H1 (cell line): ENCODE measurements around the gene GALNTL6. TPM values are rescaled to one million over a fixed set of nuclear protein-coding genes. Genes with fewer than 3 reads are reported as not detected.

Experiments
- CTCF ChIA-PET: fragments of 300-600 bp; sonication (Branson Sonifier 250); formaldehyde crosslinking; loops from one replicate; lab custom pipeline; 2021; ENCODE audit not compliant: partially characterized antibody; lab: Charles Lee
- POLR2A ChIA-PET: fragments of 300-600 bp; sonication (Branson Sonifier 250); formaldehyde crosslinking; loops from one replicate; lab custom pipeline; 2021; ENCODE audit warnings: inconsistent platforms; ENCODE audit not compliant: partially characterized antibody; lab: Charles Lee
- DNase-seq, 2 experiments: peaks; one replicate each; pipeline versions ENCODE4 v3.0.0 to v3.0.0-alpha.2; 2010 to 2022; ENCODE audit warnings: low spot score in 2 of 2, low read depth in 1 of 2, mixed read lengths in 1 of 2
- FAIRE-seq: peaks from 2 replicates; lab custom pipeline; 2011; peaks lifted over from hg19 to GRCh38; lab: Jason Lieb, UNC
- H2AFZ ChIP-seq: 2 replicates; pipeline ENCODE4 v1.8.1; 2012; ENCODE audit warnings: low read length, inconsistent platforms
- H2AK5ac ChIP-seq: 2 replicates; pipeline ENCODE4 v1.6.1; 2013; ENCODE audit warnings: low read depth, low read length
- H2BK120ac ChIP-seq: replicated peaks from 2 replicates; pipeline ENCODE3; 2013; ENCODE audit warnings: low read depth, low read length, inconsistent platforms
- H2BK12ac ChIP-seq: 2 replicates; pipeline ENCODE4 v1.6.1; 2013; ENCODE audit warnings: low read depth, low read length
- H2BK15ac ChIP-seq: 2 replicates; pipeline ENCODE4 v1.6.1; 2013; ENCODE audit warnings: low read length
- H2BK20ac ChIP-seq: 2 replicates; pipeline ENCODE4 v1.6.1; 2013; ENCODE audit warnings: low read length
- H2BK5ac ChIP-seq: 2 replicates; pipeline ENCODE4 v1.6.1; 2013; ENCODE audit warnings: low read depth, low read length
- H3K14ac ChIP-seq: 2 replicates; pipeline ENCODE4 v1.6.1; 2013; ENCODE audit warnings: inconsistent platforms; ENCODE audit not compliant: insufficient read length
- H3K18ac ChIP-seq: 2 replicates; pipeline ENCODE4 v1.6.1; 2013; ENCODE audit warnings: low read length; ENCODE audit errors: extremely low read depth
- H3K23ac ChIP-seq: 2 replicates; pipeline ENCODE4 v1.6.1; 2013; ENCODE audit warnings: inconsistent platforms; ENCODE audit not compliant: insufficient read length
- H3K23me2 ChIP-seq: 2 replicates; pipeline ENCODE4 v1.6.1; 2013; ENCODE audit warnings: low read depth, low read length
- H3K27ac ChIP-seq: 2 replicates; pipeline ENCODE4 v1.6.1; 2011; ENCODE audit warnings: low read depth, low read length, inconsistent platforms
- H3K27me3 ChIP-seq, 4 experiments: replicated peaks in 1 of 4; 1 replicate in 1 of 4; 2 replicates in 3 of 4; pipeline versions ENCODE4 v1.6.1 to v1.8.1; 2011 to 2013; ENCODE audit warnings: low read length in 3 of 4, mild to moderate bottlenecking in 3 of 4, inconsistent platforms in 2 of 4, mixed read lengths in 2 of 4, moderate library complexity in 1 of 4; ENCODE audit not compliant: control insufficient read depth in 3 of 4, insufficient read depth in 3 of 4; ENCODE audit errors: extremely low read depth in 1 of 4
- H3K36me3 ChIP-seq, 4 experiments: 2 replicates each; pipeline versions ENCODE4 v1.6.1 to v1.8.1; 2011 to 2013; ENCODE audit warnings: mild to moderate bottlenecking in 4 of 4, low read length in 3 of 4, moderate library complexity in 2 of 4, control low read depth in 1 of 4, inconsistent platforms in 1 of 4; ENCODE audit not compliant: insufficient read depth in 4 of 4, control insufficient read depth in 2 of 4
- H3K4ac ChIP-seq: replicated peaks from 2 replicates; pipeline ENCODE3; 2013; ENCODE audit warnings: low read length, low read depth, mixed read lengths, inconsistent platforms; ENCODE audit not compliant: insufficient read length
- H3K4me1 ChIP-seq, 4 experiments: replicated peaks in 1 of 4; 1 replicate in 1 of 4; 2 replicates in 3 of 4; pipeline versions ENCODE4 v1.6.1 to v1.8.1; 2011 to 2013; ENCODE audit warnings: low read length in 3 of 4, inconsistent platforms in 2 of 4, mixed read lengths in 1 of 4; ENCODE audit not compliant: insufficient read depth in 4 of 4, control insufficient read depth in 3 of 4
- H3K4me2 ChIP-seq, 2 experiments: 2 replicates each; pipeline versions ENCODE4 v1.6.1 to v1.8.1; 2011 to 2013; ENCODE audit warnings: low read depth in 2 of 2, low read length in 2 of 2, control low read depth in 1 of 2, inconsistent platforms in 1 of 2, mild to moderate bottlenecking in 1 of 2; ENCODE audit not compliant: insufficient read depth in 1 of 2
- H3K4me3 ChIP-seq, 4 experiments: fragments of 200-600, 300-600 bp in 1 of 4; sonication (generic), shearing (Covaris generic), sonication (Bioruptor Twin) in 1 of 4; 2 replicates each; pipeline versions ENCODE4 v1.5.1 to v1.8.1; 2011 to 2016; ENCODE audit warnings: low read length in 4 of 4, low read depth in 3 of 4, control low read depth in 2 of 4, inconsistent platforms in 2 of 4, mild to moderate bottlenecking in 2 of 4, mixed read lengths in 1 of 4, moderate library complexity in 1 of 4; ENCODE audit not compliant: insufficient read depth in 2 of 4; ENCODE audit errors: extremely low read depth in 1 of 4
- H3K56ac ChIP-seq: replicated peaks from 2 replicates; pipeline ENCODE3; 2013; ENCODE audit warnings: low read depth, mild to moderate bottlenecking, mixed read lengths, low read length, inconsistent platforms; ENCODE audit not compliant: insufficient read length
- H3K79me1 ChIP-seq: 2 replicates; pipeline ENCODE4 v1.6.1; 2013; ENCODE audit warnings: low read depth, low read length, control low read depth
- H3K79me2 ChIP-seq, 2 experiments: 2 replicates each; pipeline versions ENCODE4 v1.6.1 to v1.8.1; 2012 to 2013; ENCODE audit warnings: low read length in 2 of 2, mild to moderate bottlenecking in 2 of 2, inconsistent platforms in 1 of 2; ENCODE audit not compliant: insufficient read depth in 2 of 2, control insufficient read depth in 1 of 2
- H3K9ac ChIP-seq, 4 experiments: replicated peaks in 1 of 4; 1 replicate in 1 of 4; 2 replicates in 3 of 4; pipeline versions ENCODE4 v1.6.1 to v1.8.1; 2011 to 2013; ENCODE audit warnings: low read depth in 3 of 4, low read length in 3 of 4, control low read depth in 2 of 4, mild to moderate bottlenecking in 2 of 4, moderate library complexity in 2 of 4, inconsistent platforms in 1 of 4; ENCODE audit errors: extremely low read depth in 1 of 4
- H3K9me3 ChIP-seq, 2 experiments: 2 replicates each; pipeline versions ENCODE4 v1.6.1 to v1.8.1; 2012 to 2013; ENCODE audit warnings: mild to moderate bottlenecking in 2 of 2, moderate library complexity in 2 of 2, control low read depth in 1 of 2, inconsistent platforms in 1 of 2, low read depth in 1 of 2, low read length in 1 of 2, mixed read lengths in 1 of 2; ENCODE audit not compliant: insufficient read depth in 2 of 2
- H4K20me1 ChIP-seq, 2 experiments: replicated peaks in 1 of 2; 2 replicates each; pipeline versions ENCODE3 to v1.8.1; 2011 to 2013; ENCODE audit warnings: inconsistent platforms in 2 of 2, low read length in 2 of 2, mild to moderate bottlenecking in 1 of 2; ENCODE audit not compliant: insufficient read depth in 2 of 2, control insufficient read depth in 1 of 2
- H4K5ac ChIP-seq: 2 replicates; pipeline ENCODE4 v1.6.1; 2013; ENCODE audit warnings: low read length, low read depth, mixed read lengths, inconsistent platforms; ENCODE audit not compliant: insufficient read length
- H4K8ac ChIP-seq: 2 replicates; pipeline ENCODE4 v1.8.0; 2013; ENCODE audit warnings: mild to moderate bottlenecking, moderate library complexity, low read length, inconsistent platforms; ENCODE audit not compliant: insufficient read depth; ENCODE audit errors: extremely low read depth
- H4K91ac ChIP-seq: replicated peaks from 2 replicates; pipeline ENCODE3; 2013; ENCODE audit warnings: low read length, mixed read lengths, inconsistent platforms; ENCODE audit not compliant: insufficient read length
- BACH1 ChIP-seq: IDR thresholded peaks from 2 replicates; pipeline ENCODE4 v1.6.1; 2012; ENCODE audit warnings: low read length, improper control_type of control experiment
- GABPA ChIP-seq: IDR thresholded peaks from 2 replicates; pipeline ENCODE4 v1.6.1; 2011; ENCODE audit warnings: mild to moderate bottlenecking, low read length, moderate library complexity, borderline replicate concordance; ENCODE audit not compliant: insufficient read depth
- JUND ChIP-seq: IDR thresholded peaks from 2 replicates; pipeline ENCODE4 v1.6.1; 2011; ENCODE audit warnings: mild to moderate bottlenecking, improper control_type of control experiment, low read length
- RXRA ChIP-seq: IDR thresholded peaks from 2 replicates; pipeline ENCODE4 v1.6.1; 2011; ENCODE audit warnings: low read depth, mild to moderate bottlenecking, low read length, moderate library complexity; ENCODE audit not compliant: insufficient read depth
- SIN3A ChIP-seq, 2 experiments: IDR thresholded peaks in 1 of 2; conservative IDR thresholded peaks in 1 of 2; 2 replicates each; pipeline ENCODE4 v1.6.1; 2011 to 2012; ENCODE audit warnings: low read length in 2 of 2, improper control_type of control experiment in 1 of 2, low read depth in 1 of 2, mild to moderate bottlenecking in 1 of 2
- SP4 ChIP-seq: IDR thresholded peaks from 2 replicates; pipeline ENCODE4 v1.6.1; 2012; ENCODE audit warnings: low read length, inconsistent platforms
- TEAD4 ChIP-seq: IDR thresholded peaks from 2 replicates; pipeline ENCODE4 v1.6.1; 2012; ENCODE audit warnings: low read depth, low read length, inconsistent platforms, mixed read lengths
- YY1 ChIP-seq: IDR thresholded peaks from 2 replicates; pipeline ENCODE4 v1.6.1; 2011; ENCODE audit warnings: low read depth, mild to moderate bottlenecking, low read length
- WGBS, 2 experiments: shearing (Covaris generic) in 1 of 2; methylation state at CpG; one replicate each; pipeline versions ENCODE4 v1.1.6 to v1.1.7; 2013 to 2015; ENCODE audit warnings: low lambda C conversion rate in 2 of 2, mixed read lengths in 2 of 2, inconsistent platforms in 1 of 2, low coverage in 1 of 2, missing lambda C conversion rate in 1 of 2; ENCODE audit not compliant: insufficient replicate concordance in 2 of 2, insufficient coverage in 1 of 2, insufficient read length in 1 of 2; ENCODE audit errors: extremely low coverage in 1 of 2, missing lambda C conversion rate in 1 of 2; 5-methylcytosine and 5-hydroxymethylcytosine counted together
- polyA plus RNA-seq, 7 experiments: library from polyadenylated mRNA; depleted of rRNA in 3 of 7; stranded (reverse) in 5 of 7; unstranded in 2 of 7; fragments of >200 nt in 5 of 7; fragments of 200-250 nt in 2 of 7; gene quantifications; 1 replicate in 5 of 7; 2 replicates in 1 of 7; 4 replicates in 1 of 7; pipeline versions ENCODE4 v1.2.1 to v1.2.3, GENCODE V29; 2011 to 2013; ENCODE audit warnings: missing spikeins in 2 of 7, mixed read lengths in 2 of 7
- total RNA-seq: library from RNA; stranded (reverse); fragmentation: NEBNext Ultra II Directional; extraction: Animal tissue kit (Norgen Biotek cat#: 25700); gene quantifications from 2 replicates; pipeline ENCODE4 v1.2.1, GENCODE V29; 2021

The GALNTL6 gene
- total and polyA plus RNA-seq, 2 of the 8 experiments (the other 6 are each of a cell fraction or from before 2014, with no cell fraction given): 0.03 to 0.32 TPM

DNA sequence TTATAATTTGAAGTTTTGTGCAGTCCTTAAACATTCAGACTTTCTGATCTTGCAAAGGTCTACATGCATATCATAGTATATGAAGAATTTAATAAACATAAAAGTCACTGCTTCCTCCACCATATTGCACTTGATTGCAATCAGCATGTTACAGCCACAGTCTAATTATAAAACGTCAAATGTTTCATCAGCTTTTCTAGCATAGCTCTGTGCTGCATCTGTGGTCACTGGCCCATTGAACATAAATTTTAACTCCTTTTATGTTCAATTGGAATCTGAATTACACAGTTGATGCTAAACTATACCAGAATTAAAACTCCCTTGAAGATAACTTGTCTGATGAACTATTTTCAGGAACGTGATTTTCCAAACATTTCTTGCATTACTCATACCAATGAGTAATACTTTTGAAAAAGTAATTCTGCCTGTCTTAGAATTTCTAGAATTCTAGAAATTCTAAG lies 329.1 kb downstream of the GALNTL6 start:
- 98% methylated on average over 2 of the region's 2 CpGs; no CpG with 5 or more reads in 1 of the 2 experiments for WGBS, 2 experiments

More for the DNA sequence above, 329.1 kb downstream of the GALNTL6 start:
- DNase-seq (no peak), FAIRE-seq (no peak)
- no peaks in the 10 kb centered on the region for H4K20me1 ChIP-seq
- H3K56ac ChIP-seq: no peak overlapping the region
- H2AFZ ChIP-seq: no peak overlapping the region
- no peak overlapping the region for H2AK5ac ChIP-seq
- no peaks in the 10 kb centered on the region for H3K9me3 ChIP-seq
- H2BK20ac ChIP-seq: no peak overlapping the region
- no peak overlapping the region for H3K14ac ChIP-seq
- TF ChIP-seq JUND (no peak), SP4 (no peak), SIN3A (conservative IDR thresholded peaks at IDR 0.05 in 1 of 2, IDR thresholded peaks at IDR 0.05 in 1 of 2; ENCODE audit: low read depth in 1 of 2, low read length in 2 of 2) (no peak), GABPA (no peak), YY1 (no peak), RXRA (no peak), TEAD4 (no peak), BACH1 (no peak)
- H3K4ac ChIP-seq: no peak overlapping the region
- H4K8ac ChIP-seq: no peak overlapping the region
- H3K4me1 ChIP-seq: no peaks in the 10 kb centered on the region
- no peak overlapping the region for H2BK120ac ChIP-seq
- no peak overlapping the region for H3K4me3 ChIP-seq
- H2BK15ac ChIP-seq: no peak overlapping the region
- no peaks in the 10 kb centered on the region for H3K36me3 ChIP-seq
- no peaks in the 10 kb centered on the region for H3K79me1 ChIP-seq
- ChIA-PET CTCF (interaction anchor here (0.5 kb wide), 1 partner anchor 24 kb away, joined by 3 read pairs; no protein-coding TSS in a partner anchor), POLR2A (no interaction called here)
- no peak overlapping the region for H3K9ac ChIP-seq
- no peak overlapping the region for H2BK5ac ChIP-seq
- no peak overlapping the region for H3K4me2 ChIP-seq
- H3K18ac ChIP-seq: no peak overlapping the region
- H2BK12ac ChIP-seq: no peak overlapping the region
- H4K5ac ChIP-seq: no peak overlapping the region
- no peak overlapping the region for H3K27ac ChIP-seq
- no peaks in the 10 kb centered on the region for H3K23me2 ChIP-seq
- peaks cover 0 to 1% (median 0%) of the 10 kb centered on the region in 4 experiments; a peak in 1 of 7 replicates for H3K27me3 ChIP-seq
- H3K79me2 ChIP-seq: no peaks in the 10 kb centered on the region
- no peak overlapping the region for H3K23ac ChIP-seq
- H4K91ac ChIP-seq: no peak overlapping the region
